SU-DHL-6 (cell line): ENCODE measurements around the gene GUCA1C.

Experiments used
- EZH2phosphoT487 ChIP-seq: fragments of 200-600 bp; sonication (generic), shearing (Covaris generic); conservative IDR thresholded peaks from 2 replicates; pipeline ENCODE4 v1.6.1; 2018; ENCODE audit warnings: mild to moderate bottlenecking, antibody characterized with exemption, low read length, moderate library complexity, mixed read lengths
- TF ChIP-seq, protein P1 (sequence below): fragments of 200-600 bp; sonication (generic); IDR thresholded peaks from one replicate; pipeline ENCODE4 v1.5.1; 2017; ENCODE audit warnings: antibody characterized with exemption, mild to moderate bottlenecking, low read length, moderate library complexity; ENCODE audit not compliant: insufficient read depth, poor library complexity, severe bottlenecking

DNA sequence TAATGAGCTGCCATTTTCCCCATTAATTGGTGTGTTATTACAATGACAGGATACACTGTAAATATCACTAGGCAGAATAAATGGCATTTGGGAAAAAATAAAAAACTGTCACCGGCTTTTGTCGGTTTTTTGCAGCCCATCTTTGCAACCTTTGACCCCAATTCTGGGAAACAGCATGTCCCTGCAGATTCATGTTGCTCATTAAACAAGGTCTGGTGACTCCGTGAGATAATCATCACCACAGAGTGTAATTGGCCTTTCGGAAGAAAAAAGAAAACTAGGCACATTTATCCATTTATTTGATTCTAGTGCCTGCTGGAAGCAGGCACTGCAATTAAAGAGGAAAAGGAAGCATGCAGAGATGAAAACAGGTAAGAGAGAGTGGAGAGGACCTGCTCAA is 66.6 kb downstream of the GUCA1C start:
- TF ChIP-seq, protein P1, sequence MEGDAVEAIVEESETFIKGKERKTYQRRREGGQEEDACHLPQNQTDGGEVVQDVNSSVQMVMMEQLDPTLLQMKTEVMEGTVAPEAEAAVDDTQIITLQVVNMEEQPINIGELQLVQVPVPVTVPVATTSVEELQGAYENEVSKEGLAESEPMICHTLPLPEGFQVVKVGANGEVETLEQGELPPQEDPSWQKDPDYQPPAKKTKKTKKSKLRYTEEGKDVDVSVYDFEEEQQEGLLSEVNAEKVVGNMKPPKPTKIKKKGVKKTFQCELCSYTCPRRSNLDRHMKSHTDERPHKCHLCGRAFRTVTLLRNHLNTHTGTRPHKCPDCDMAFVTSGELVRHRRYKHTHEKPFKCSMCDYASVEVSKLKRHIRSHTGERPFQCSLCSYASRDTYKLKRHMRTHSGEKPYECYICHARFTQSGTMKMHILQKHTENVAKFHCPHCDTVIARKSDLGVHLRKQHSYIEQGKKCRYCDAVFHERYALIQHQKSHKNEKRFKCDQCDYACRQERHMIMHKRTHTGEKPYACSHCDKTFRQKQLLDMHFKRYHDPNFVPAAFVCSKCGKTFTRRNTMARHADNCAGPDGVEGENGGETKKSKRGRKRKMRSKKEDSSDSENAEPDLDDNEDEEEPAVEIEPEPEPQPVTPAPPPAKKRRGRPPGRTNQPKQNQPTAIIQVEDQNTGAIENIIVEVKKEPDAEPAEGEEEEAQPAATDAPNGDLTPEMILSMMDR = no peak
- no peak for TF ChIP-seq EZH2phosphoT487
